HG03280 (cell line): Measurements from ENCODE around the gene ITGB2.
"Not testable (repeated sequence)": the region's sequence is repeated elsewhere in the genome, so short reads cannot be mapped to it uniquely, and the experiment has no call there.

Experiments
- ATAC-seq: cut with Tn5 transposase; IDR thresholded peaks from one replicate; pipeline ENCODE4 v1.9.1; 2021; ENCODE audit warnings: mild to moderate bottlenecking, moderate library complexity; ENCODE audit not compliant: unreplicated experiment

The ITGB2 gene

GRCh38 chr21:44927587-44928461 is 7.1 kb upstream of the ITGB2 start:
- ATAC-seq: no peak

- no peak for ATAC-seq
Observed at GRCh38 chr21:44927259-44927586, 6.5 kb upstream of the ITGB2 start.

GRCh38 chr21:44926331-44927101 is 5.8 kb upstream of the ITGB2 start:
- no peak for ATAC-seq

GRCh38 chr21:44925378-44925755 is 4.7 kb upstream of the ITGB2 start:
- ATAC-seq: no peak

GRCh38 chr21:44924606-44925377 is 4.1 kb upstream of the ITGB2 start:
- no peak for ATAC-seq

- no peak for ATAC-seq
Observed at GRCh38 chr21:44923480-44924084, 2.9 kb upstream of the ITGB2 start.

- no peak for ATAC-seq
Observed at GRCh38 chr21:44921928-44922327, 1.2 kb upstream of the ITGB2 start.

GRCh38 chr21:44919913-44920693 is 596 bp downstream of the ITGB2 start:
- ATAC-seq: no peak

GRCh38 chr21:44919111-44919912 is 1.4 kb downstream of the ITGB2 start:
- ATAC-seq: no peak

- ATAC-seq: no peak
Observed at GRCh38 chr21:44918581-44919033, 2.1 kb downstream of the ITGB2 start.

GRCh38 chr21:44918107-44918470 is 2.6 kb downstream of the ITGB2 start:
- no peak for ATAC-seq

- ATAC-seq: no peak
Observed at GRCh38 chr21:44917446-44918106, 3.1 kb downstream of the ITGB2 start.

GRCh38 chr21:44916965-44917364 is 3.7 kb downstream of the ITGB2 start:
- ATAC-seq: no peak

- no peak for ATAC-seq
Observed at GRCh38 chr21:44914176-44914874, 6.4 kb downstream of the ITGB2 start.

- no peak for ATAC-seq
Observed at GRCh38 chr21:44913425-44914175, 7.1 kb downstream of the ITGB2 start.

- not testable (repeated sequence) for ATAC-seq
Observed at GRCh38 chr21:44912506-44913412, 7.9 kb downstream of the ITGB2 start.

- ATAC-seq: no peak
Observed at GRCh38 chr21:44912158-44912473, 8.6 kb downstream of the ITGB2 start.
